ENCODE results near the gene RNF144A.

Gene RNF144A

GRCh38 chr2:7015007-7015950, 98.1 kb downstream of the RNF144A start:
- Histone ChIP-seq H3K27ac (ENCODE audit: low read depth, low read length) (peak overlapping the region; percentile 6), H3K36me3 (ENCODE audit: insufficient read depth, low read length) (no peaks in the 10 kb centered on the region), H3K9me3 (ENCODE audit: low read length) (no peaks in the 10 kb centered on the region), H3K9ac (ENCODE audit: low read length) (no peak overlapping the region), H3K4me1 (ENCODE audit: insufficient read depth, low read length) (peaks cover 81% of the 10 kb centered on the region), H3K27me3 (ENCODE audit: control insufficient read depth in 1 of 2, insufficient read depth in 2 of 2, low read length in 2 of 2) (no peaks in the 10 kb centered on the region), H3K4me3 (ENCODE audit: low read depth in 1 of 2, low read length in 2 of 2) (no peak overlapping the region)

GRCh38 chr2:7016148-7016547, 98.9 kb downstream of the RNF144A start:
- no peaks in the 10 kb centered on the region for H3K9me3 ChIP-seq (ENCODE audit: low read length)
- H3K4me1 ChIP-seq (ENCODE audit: insufficient read depth, low read length) = peaks cover 74% of the 10 kb centered on the region
- no peak overlapping the region for H3K4me3 ChIP-seq (ENCODE audit: low read depth in 1 of 2, low read length in 2 of 2)
- H3K27me3 ChIP-seq (ENCODE audit: control insufficient read depth in 1 of 2, insufficient read depth in 2 of 2, low read length in 2 of 2) = no peaks in the 10 kb centered on the region
- no peak overlapping the region for H3K9ac ChIP-seq (ENCODE audit: low read length)
- H3K27ac ChIP-seq (ENCODE audit: low read depth, low read length) = no peak overlapping the region
- no peaks in the 10 kb centered on the region for H3K36me3 ChIP-seq (ENCODE audit: insufficient read depth, low read length)

- H3K9ac ChIP-seq (ENCODE audit: low read length) = no peak overlapping the region
- H3K9me3 ChIP-seq (ENCODE audit: low read length) = no peaks in the 10 kb centered on the region
- no peaks in the 10 kb centered on the region for H3K36me3 ChIP-seq (ENCODE audit: insufficient read depth, low read length)
- peaks cover 69% of the 10 kb centered on the region for H3K4me1 ChIP-seq (ENCODE audit: insufficient read depth, low read length)
- no peak overlapping the region for H3K27ac ChIP-seq (ENCODE audit: low read depth, low read length)
- no peaks in the 10 kb centered on the region for H3K27me3 ChIP-seq (ENCODE audit: control insufficient read depth in 1 of 2, insufficient read depth in 2 of 2, low read length in 2 of 2)
- no peak overlapping the region for H3K4me3 ChIP-seq (ENCODE audit: low read depth in 1 of 2, low read length in 2 of 2)
These were observed 99.5 kb downstream of the RNF144A start for GRCh38 chr2:7016601-7017211.

GRCh38 chr2:7017671-7018281, 100.6 kb downstream of the RNF144A start:
- Histone ChIP-seq H3K4me1 (ENCODE audit: insufficient read depth, low read length) (peaks cover 58% of the 10 kb centered on the region), H3K9ac (ENCODE audit: low read length) (no peak overlapping the region)

GRCh38 chr2:7018282-7018701, 101.1 kb downstream of the RNF144A start:
- H3K4me3 ChIP-seq (ENCODE audit: low read depth in 1 of 2, low read length in 2 of 2) = no peak overlapping the region
- H3K9me3 ChIP-seq (ENCODE audit: low read length) = no peaks in the 10 kb centered on the region
- H3K4me1 ChIP-seq (ENCODE audit: insufficient read depth, low read length) = peaks cover 54% of the 10 kb centered on the region
- H3K27ac ChIP-seq (ENCODE audit: low read depth, low read length) = peak overlapping the region; percentile 14
- no peak overlapping the region for H3K9ac ChIP-seq (ENCODE audit: low read length)
- no peaks in the 10 kb centered on the region for H3K36me3 ChIP-seq (ENCODE audit: insufficient read depth, low read length)
- H3K27me3 ChIP-seq (ENCODE audit: control insufficient read depth in 1 of 2, insufficient read depth in 2 of 2, low read length in 2 of 2) = no peaks in the 10 kb centered on the region

More at GRCh38 chr2:7017671-7018281, 100.6 kb downstream of the RNF144A start:
- no peaks in the 10 kb centered on the region for H3K27me3 ChIP-seq (ENCODE audit: control insufficient read depth in 1 of 2, insufficient read depth in 2 of 2, low read length in 2 of 2)
- H3K4me3 ChIP-seq (ENCODE audit: low read depth in 1 of 2, low read length in 2 of 2) = no peak overlapping the region
- no peaks in the 10 kb centered on the region for H3K9me3 ChIP-seq (ENCODE audit: low read length)
- peak overlapping the region; percentile 14 for H3K27ac ChIP-seq (ENCODE audit: low read depth, low read length)
- H3K36me3 ChIP-seq (ENCODE audit: insufficient read depth, low read length) = no peaks in the 10 kb centered on the region

GRCh38 chr2:7018767-7019166, 101.6 kb downstream of the RNF144A start:
- no peaks in the 10 kb centered on the region for H3K9me3 ChIP-seq (ENCODE audit: low read length)
- no peak overlapping the region for H3K4me3 ChIP-seq (ENCODE audit: low read depth in 1 of 2, low read length in 2 of 2)
- no peak overlapping the region for H3K27ac ChIP-seq (ENCODE audit: low read depth, low read length)
- no peaks in the 10 kb centered on the region for H3K27me3 ChIP-seq (ENCODE audit: control insufficient read depth in 1 of 2, insufficient read depth in 2 of 2, low read length in 2 of 2)
- H3K36me3 ChIP-seq (ENCODE audit: insufficient read depth, low read length) = no peaks in the 10 kb centered on the region
- peaks cover 50% of the 10 kb centered on the region for H3K4me1 ChIP-seq (ENCODE audit: insufficient read depth, low read length)
- no peak overlapping the region for H3K9ac ChIP-seq (ENCODE audit: low read length)

- H3K9ac ChIP-seq (ENCODE audit: low read length) = no peak overlapping the region
- no peak overlapping the region for H3K4me3 ChIP-seq (ENCODE audit: low read depth in 1 of 2, low read length in 2 of 2)
- no peak overlapping the region for H3K27ac ChIP-seq (ENCODE audit: low read depth, low read length)
- H3K36me3 ChIP-seq (ENCODE audit: insufficient read depth, low read length) = no peaks in the 10 kb centered on the region
- peaks cover 45% of the 10 kb centered on the region for H3K4me1 ChIP-seq (ENCODE audit: insufficient read depth, low read length)
- H3K27me3 ChIP-seq (ENCODE audit: control insufficient read depth in 1 of 2, insufficient read depth in 2 of 2, low read length in 2 of 2) = no peaks in the 10 kb centered on the region
- H3K9me3 ChIP-seq (ENCODE audit: low read length) = no peaks in the 10 kb centered on the region
These were observed 102.0 kb downstream of the RNF144A start for GRCh38 chr2:7019191-7019590.

GRCh38 chr2:7020059-7020458, 102.8 kb downstream of the RNF144A start:
- peaks cover 5% of the 10 kb centered on the region for H3K36me3 ChIP-seq (ENCODE audit: insufficient read depth, low read length)

GRCh38 chr2:7020468-7020867, 103.3 kb downstream of the RNF144A start:
- H3K27ac ChIP-seq (ENCODE audit: low read depth, low read length) = no peak overlapping the region
- H3K36me3 ChIP-seq (ENCODE audit: insufficient read depth, low read length) = peaks cover 5% of the 10 kb centered on the region
- no peaks in the 10 kb centered on the region for H3K27me3 ChIP-seq (ENCODE audit: control insufficient read depth in 1 of 2, insufficient read depth in 2 of 2, low read length in 2 of 2)
- peaks cover 33% of the 10 kb centered on the region for H3K4me1 ChIP-seq (ENCODE audit: insufficient read depth, low read length)
- H3K9ac ChIP-seq (ENCODE audit: low read length) = no peak overlapping the region
- H3K9me3 ChIP-seq (ENCODE audit: low read length) = no peaks in the 10 kb centered on the region
- H3K4me3 ChIP-seq (ENCODE audit: low read depth in 1 of 2, low read length in 2 of 2) = no peak overlapping the region

More at GRCh38 chr2:7020059-7020458, 102.8 kb downstream of the RNF144A start:
- Histone ChIP-seq H3K27ac (ENCODE audit: low read depth, low read length) (no peak overlapping the region), H3K9me3 (ENCODE audit: low read length) (no peaks in the 10 kb centered on the region), H3K4me1 (ENCODE audit: insufficient read depth, low read length) (peaks cover 37% of the 10 kb centered on the region), H3K27me3 (ENCODE audit: control insufficient read depth in 1 of 2, insufficient read depth in 2 of 2, low read length in 2 of 2) (no peaks in the 10 kb centered on the region), H3K9ac (ENCODE audit: low read length) (no peak overlapping the region), H3K4me3 (ENCODE audit: low read depth in 1 of 2, low read length in 2 of 2) (no peak overlapping the region)

GRCh38 chr2:7020939-7021470, 103.8 kb downstream of the RNF144A start:
- Histone ChIP-seq H3K4me3 (ENCODE audit: low read depth in 1 of 2, low read length in 2 of 2) (no peak overlapping the region), H3K27ac (ENCODE audit: low read depth, low read length) (no peak overlapping the region), H3K27me3 (ENCODE audit: control insufficient read depth in 1 of 2, insufficient read depth in 2 of 2, low read length in 2 of 2) (no peaks in the 10 kb centered on the region), H3K9me3 (ENCODE audit: low read length) (no peaks in the 10 kb centered on the region), H3K36me3 (ENCODE audit: insufficient read depth, low read length) (peaks cover 5% of the 10 kb centered on the region), H3K4me1 (ENCODE audit: insufficient read depth, low read length) (peaks cover 32% of the 10 kb centered on the region), H3K9ac (ENCODE audit: low read length) (no peak overlapping the region)

Data from muscle layer of colon (tissue), 2 donors.